ENCODE data around the gene YWHAG.

DNA sequence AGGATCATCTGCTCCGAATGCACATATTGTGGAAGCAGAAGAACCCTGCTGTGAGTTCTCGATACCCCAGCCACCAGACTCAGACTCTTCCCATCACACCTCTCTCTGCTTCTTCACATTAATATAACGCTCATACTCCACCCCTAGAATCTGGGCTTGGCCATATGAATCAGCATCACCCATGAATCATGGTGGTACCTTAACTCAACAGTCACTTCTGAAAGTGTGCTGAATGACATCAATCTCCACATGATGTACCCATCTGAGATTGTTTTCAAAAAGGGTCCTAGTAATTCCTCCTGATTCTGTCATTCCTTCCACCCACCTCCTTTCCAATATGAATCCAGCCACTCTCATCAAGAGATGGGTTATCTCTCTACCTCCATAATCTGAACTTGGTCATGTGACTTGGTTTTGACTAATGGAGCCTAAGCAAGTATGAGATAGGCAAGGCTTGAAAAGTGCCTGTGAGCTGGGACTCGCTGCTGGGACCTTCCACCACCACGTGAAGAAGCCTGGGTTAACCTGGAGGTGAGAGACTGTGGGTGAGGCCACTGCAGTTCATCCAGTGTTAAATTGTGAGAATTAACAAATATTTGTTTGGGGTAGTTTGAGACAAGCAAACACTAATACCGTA, 15.4 kb downstream of the YWHAG start:
- TF ChIP-seq HMG20B (CRISPR knock-in tag; conservative IDR thresholded peaks at IDR 0.05) (no peak), ZNF432 (CRISPR knock-in tag; IDR thresholded peaks at IDR 0.05; ENCODE audit: borderline replicate concordance) (no peak), JUND (CRISPR knock-in tag; IDR thresholded peaks at IDR 0.05) (no peak)
- TF ChIP-seq, protein P1, sequence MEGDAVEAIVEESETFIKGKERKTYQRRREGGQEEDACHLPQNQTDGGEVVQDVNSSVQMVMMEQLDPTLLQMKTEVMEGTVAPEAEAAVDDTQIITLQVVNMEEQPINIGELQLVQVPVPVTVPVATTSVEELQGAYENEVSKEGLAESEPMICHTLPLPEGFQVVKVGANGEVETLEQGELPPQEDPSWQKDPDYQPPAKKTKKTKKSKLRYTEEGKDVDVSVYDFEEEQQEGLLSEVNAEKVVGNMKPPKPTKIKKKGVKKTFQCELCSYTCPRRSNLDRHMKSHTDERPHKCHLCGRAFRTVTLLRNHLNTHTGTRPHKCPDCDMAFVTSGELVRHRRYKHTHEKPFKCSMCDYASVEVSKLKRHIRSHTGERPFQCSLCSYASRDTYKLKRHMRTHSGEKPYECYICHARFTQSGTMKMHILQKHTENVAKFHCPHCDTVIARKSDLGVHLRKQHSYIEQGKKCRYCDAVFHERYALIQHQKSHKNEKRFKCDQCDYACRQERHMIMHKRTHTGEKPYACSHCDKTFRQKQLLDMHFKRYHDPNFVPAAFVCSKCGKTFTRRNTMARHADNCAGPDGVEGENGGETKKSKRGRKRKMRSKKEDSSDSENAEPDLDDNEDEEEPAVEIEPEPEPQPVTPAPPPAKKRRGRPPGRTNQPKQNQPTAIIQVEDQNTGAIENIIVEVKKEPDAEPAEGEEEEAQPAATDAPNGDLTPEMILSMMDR (CRISPR knock-in tag; IDR thresholded peaks at IDR 0.05) = no peak
- TF ChIP-seq, protein P2, sequence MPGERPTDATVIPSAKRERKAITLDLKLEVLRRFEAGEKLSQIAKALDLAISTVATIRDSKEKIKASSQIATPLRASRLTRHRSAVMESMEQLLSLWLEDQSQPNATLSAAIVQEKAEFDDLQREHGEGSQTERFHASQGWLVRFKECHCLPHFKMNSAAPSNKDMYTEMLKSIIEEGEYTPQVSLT (CRISPR knock-in tag; IDR thresholded peaks at IDR 0.05; ENCODE audit: borderline replicate concordance, low read depth) = no peak
- TF ChIP-seq, protein P3, sequence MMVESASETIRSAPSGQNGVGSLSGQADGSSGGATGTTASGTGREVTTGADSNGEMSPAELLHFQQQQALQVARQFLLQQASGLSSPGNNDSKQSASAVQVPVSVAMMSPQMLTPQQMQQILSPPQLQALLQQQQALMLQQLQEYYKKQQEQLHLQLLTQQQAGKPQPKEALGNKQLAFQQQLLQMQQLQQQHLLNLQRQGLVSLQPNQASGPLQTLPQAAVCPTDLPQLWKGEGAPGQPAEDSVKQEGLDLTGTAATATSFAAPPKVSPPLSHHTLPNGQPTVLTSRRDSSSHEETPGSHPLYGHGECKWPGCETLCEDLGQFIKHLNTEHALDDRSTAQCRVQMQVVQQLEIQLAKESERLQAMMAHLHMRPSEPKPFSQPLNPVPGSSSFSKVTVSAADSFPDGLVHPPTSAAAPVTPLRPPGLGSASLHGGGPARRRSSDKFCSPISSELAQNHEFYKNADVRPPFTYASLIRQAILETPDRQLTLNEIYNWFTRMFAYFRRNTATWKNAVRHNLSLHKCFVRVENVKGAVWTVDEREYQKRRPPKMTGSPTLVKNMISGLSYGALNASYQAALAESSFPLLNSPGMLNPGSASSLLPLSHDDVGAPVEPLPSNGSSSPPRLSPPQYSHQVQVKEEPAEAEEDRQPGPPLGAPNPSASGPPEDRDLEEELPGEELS (CRISPR knock-in tag; IDR thresholded peaks at IDR 0.05) = 0 out of 2 replicates have a peak, but pooled peaks have one; percentile 24
